HCT116 (cell line): ENCODE results near the gene LRRC61. TPM values are rescaled to one million over a fixed set of nuclear protein-coding genes. Genes with fewer than 3 reads are reported as not detected.

Experiments
- ATAC-seq: fragments of 200-7000 bp; cut with Tn5 transposase; 2 replicates; pipeline ENCODE4 v1.9.1; 2020; ENCODE audit warnings: mild to moderate bottlenecking, moderate library complexity
- BruUV-seq: library from RNA; stranded (reverse); fragments of 400-500 nt; replicated peaks from 2 replicates; lab custom pipeline; 2021; lab: Mats Ljungman, UMichigan
- CTCF ChIA-PET: fragments of 300-600 bp; sonication (Branson Sonifier 250); formaldehyde crosslinking; loops from one replicate; lab custom pipeline; 2021; ENCODE audit warnings: antibody characterized with exemption; lab: Charles Lee
- POLR2A ChIA-PET: fragments of 300-600, 350-600 bp; sonication (Branson Sonifier 250); formaldehyde crosslinking; loops from one replicate; lab custom pipeline; 2021; ENCODE audit warnings: antibody characterized with exemption; lab: Charles Lee
- RAD21 ChIA-PET, 2 experiments: fragments of 300-600 bp; sonication (Branson Sonifier 250); formaldehyde crosslinking; loops; one replicate each; lab custom pipeline; 2023; ENCODE audit warnings: low total read pairs in 2 of 2; ENCODE audit not compliant: uncharacterized antibody in 2 of 2, unreplicated experiment in 2 of 2, low non-redundant PET in 1 of 2; lab: Charles Lee
- DNase-seq: peaks from one replicate; pipeline ENCODE4 v3.0.0-alpha.2; 2010; ENCODE audit warnings: low read depth, low spot score
- H2AFZ ChIP-seq: fragments of 200-600 bp; shearing (Covaris generic), sonication (generic); 2 replicates; pipeline ENCODE4 v1.6.1; 2017; ENCODE audit warnings: low read depth, mixed run types, mixed read lengths, antibody characterized with exemption, low read length; ENCODE audit not compliant: poor library complexity, severe bottlenecking
- H3K27ac ChIP-seq: 2 replicates; pipeline ENCODE4 v1.5.1; 2012; ENCODE audit warnings: low read depth, low read length
- H3K27me3 ChIP-seq: fragments of 200-600 bp; sonication (generic); 2 replicates; pipeline ENCODE4 v1.6.1; 2016; ENCODE audit warnings: mixed run types, low read length, mixed read lengths; ENCODE audit not compliant: insufficient read depth
- H3K36me3 ChIP-seq, 2 experiments: fragments of 200-500 bp in 1 of 2; fragments of 200-600 bp in 1 of 2; sonication (Bioruptor generic) in 1 of 2; sonication (generic) in 1 of 2; 2 replicates each; pipeline versions ENCODE4 v1.5.1 to v1.6.1; 2014 to 2016; ENCODE audit warnings: low read length in 2 of 2, inconsistent platforms in 1 of 2, mixed read lengths in 1 of 2, mixed run types in 1 of 2; ENCODE audit not compliant: insufficient read depth in 2 of 2, control insufficient read depth in 1 of 2
- H3K4me1 ChIP-seq, 2 experiments: fragments of 200-600 bp in 1 of 2; sonication (generic) in 1 of 2; 2 replicates each; pipeline versions ENCODE4 v1.5.1 to v1.6.1; 2012 to 2017; ENCODE audit warnings: low read length in 2 of 2, inconsistent platforms in 1 of 2, mild to moderate bottlenecking in 1 of 2, mixed read lengths in 1 of 2, mixed run types in 1 of 2, moderate library complexity in 1 of 2; ENCODE audit not compliant: insufficient read depth in 2 of 2, control insufficient read depth in 1 of 2
- H3K4me2 ChIP-seq: fragments of 200-600 bp; sonication (generic); 2 replicates; pipeline ENCODE4 v1.6.1; 2017; ENCODE audit warnings: mixed run types, low read length, mixed read lengths
- H3K4me3 ChIP-seq, 2 experiments: fragments of 200-600 bp in 1 of 2; sonication (generic) in 1 of 2; replicated peaks in 1 of 2; 2 replicates each; pipeline ENCODE4 v1.5.1; 2011 to 2016; ENCODE audit warnings: low read length in 2 of 2, control low read depth in 1 of 2, low read depth in 1 of 2, mild to moderate bottlenecking in 1 of 2, mixed read lengths in 1 of 2, mixed run types in 1 of 2
- H3K79me2 ChIP-seq: fragments of 200-600 bp; sonication (generic); 2 replicates; pipeline ENCODE4 v1.6.1; 2017; ENCODE audit warnings: mild to moderate bottlenecking, mixed run types, low read length, moderate library complexity, mixed read lengths; ENCODE audit not compliant: insufficient read depth
- H3K9ac ChIP-seq: fragments of 200-600 bp; sonication (generic); 2 replicates; pipeline ENCODE4 v1.6.1; 2016; ENCODE audit warnings: low read length, mixed read lengths
- H3K9me2 ChIP-seq: fragments of 200-600 bp; sonication (generic), shearing (Covaris generic); 2 replicates; pipeline ENCODE4 v1.6.1; 2017; ENCODE audit warnings: mixed run types, mild to moderate bottlenecking, moderate library complexity; ENCODE audit not compliant: insufficient read depth
- H3K9me3 ChIP-seq, 2 experiments: fragments of 200-500 bp in 1 of 2; fragments of 200-600 bp in 1 of 2; sonication (Bioruptor generic) in 1 of 2; sonication (generic) in 1 of 2; 2 replicates each; pipeline ENCODE4 v1.6.1; 2014 to 2017; ENCODE audit warnings: low read length in 2 of 2, mixed read lengths in 2 of 2, inconsistent platforms in 1 of 2, low read depth in 1 of 2, mild to moderate bottlenecking in 1 of 2, mixed run types in 1 of 2, moderate library complexity in 1 of 2; ENCODE audit not compliant: control insufficient read depth in 1 of 2, insufficient read depth in 1 of 2
- H4K20me1 ChIP-seq: fragments of 200-600 bp; sonication (generic), shearing (Covaris generic); 2 replicates; pipeline ENCODE4 v1.6.1; 2017; ENCODE audit warnings: mixed run types, mild to moderate bottlenecking, moderate library complexity; ENCODE audit not compliant: insufficient read depth
- ATF3 ChIP-seq: IDR thresholded peaks from 2 replicates; pipeline ENCODE4 v1.6.1; 2012
- EGR1 ChIP-seq: IDR thresholded peaks from 2 replicates; pipeline ENCODE4 v1.6.1; 2012; ENCODE audit warnings: low read depth
- EZH2phosphoT487 ChIP-seq: fragments of 200-600 bp; IDR thresholded peaks from 2 replicates; pipeline ENCODE4 v1.6.1; 2018; ENCODE audit warnings: antibody characterized with exemption, borderline replicate concordance
- FOSL1 ChIP-seq: IDR thresholded peaks from 2 replicates; pipeline ENCODE4 v1.6.1; 2012; ENCODE audit warnings: low read depth
- MAX ChIP-seq: IDR thresholded peaks from 2 replicates; pipeline ENCODE4 v1.6.1; 2012
- YY1 ChIP-seq: IDR thresholded peaks from 2 replicates; pipeline ENCODE4 v1.6.1; 2011; ENCODE audit warnings: low read length, low read depth, moderate library complexity, mild to moderate bottlenecking; ENCODE audit not compliant: insufficient replicate concordance; ENCODE audit errors: extremely low read depth
- intact Hi-C: fragments of 100-400 bp; cut with micrococcal nuclease; formaldehyde crosslinking; loops from 2 replicates; pipeline ENCODE4 v1.10.0; 2022
- total RNA-seq: library from RNA; stranded (reverse); gene quantifications from one replicate; pipeline ENCODE4 v1.2.1, GENCODE V29; 2021; ENCODE audit not compliant: unreplicated experiment
- TF ChIP-seq, protein P1 (sequence below): IDR thresholded peaks from 2 replicates; pipeline ENCODE4 v1.6.1; 2011; ENCODE audit warnings: mild to moderate bottlenecking, low read length, moderate library complexity; ENCODE audit not compliant: insufficient replicate concordance; ENCODE audit errors: extremely low read depth

The LRRC61 gene
- total RNA-seq, 1 experiment from 2014 or later, result 12.0 TPM

DNA sequence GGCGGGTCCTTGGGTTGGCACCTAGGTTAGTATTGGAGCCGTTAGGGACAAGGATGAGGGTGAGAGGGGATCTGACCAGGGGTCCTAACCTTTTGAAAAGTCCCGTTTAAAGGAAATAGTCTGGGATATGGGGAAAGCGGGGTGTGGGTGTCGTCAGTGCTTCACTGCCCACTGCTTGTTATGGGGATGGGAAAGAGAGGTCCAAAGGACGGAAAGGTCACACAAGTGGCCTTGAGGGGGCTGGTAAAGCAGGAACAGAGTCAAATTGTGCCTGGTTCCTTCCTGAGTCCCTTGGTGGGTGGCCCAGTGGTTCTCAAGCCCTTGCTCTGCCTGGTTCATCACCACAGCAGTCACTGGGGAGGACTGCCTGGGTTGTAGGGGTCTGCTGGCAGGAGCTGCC lies 53.4 kb downstream of the LRRC61 start:
- no peak for DNase-seq
- Histone ChIP-seq H4K20me1 (no peaks in the 10 kb centered on the region), H3K9ac (no peak overlapping the region), H3K79me2 (peaks cover 14% of the 10 kb centered on the region; the same call in 1 of the 2 replicates), H3K4me1 (peaks cover 15 to 24% of the 10 kb centered on the region in 2 experiments), H3K9me2 (no peaks in the 10 kb centered on the region), H3K27me3 (no peaks in the 10 kb centered on the region), H3K4me3 (no peak overlapping the region), H2AFZ (no peak overlapping the region), H3K4me2 (no peak overlapping the region), H3K27ac (no peak overlapping the region), H3K9me3 (no peaks in the 10 kb centered on the region), H3K36me3 (peaks cover 8 to 16% of the 10 kb centered on the region in 2 experiments; a peak in 2 of 4 replicates)
- BruUV-seq, result no TSS peak
- no peak for ATAC-seq
- TF ChIP-seq, protein P1, sequence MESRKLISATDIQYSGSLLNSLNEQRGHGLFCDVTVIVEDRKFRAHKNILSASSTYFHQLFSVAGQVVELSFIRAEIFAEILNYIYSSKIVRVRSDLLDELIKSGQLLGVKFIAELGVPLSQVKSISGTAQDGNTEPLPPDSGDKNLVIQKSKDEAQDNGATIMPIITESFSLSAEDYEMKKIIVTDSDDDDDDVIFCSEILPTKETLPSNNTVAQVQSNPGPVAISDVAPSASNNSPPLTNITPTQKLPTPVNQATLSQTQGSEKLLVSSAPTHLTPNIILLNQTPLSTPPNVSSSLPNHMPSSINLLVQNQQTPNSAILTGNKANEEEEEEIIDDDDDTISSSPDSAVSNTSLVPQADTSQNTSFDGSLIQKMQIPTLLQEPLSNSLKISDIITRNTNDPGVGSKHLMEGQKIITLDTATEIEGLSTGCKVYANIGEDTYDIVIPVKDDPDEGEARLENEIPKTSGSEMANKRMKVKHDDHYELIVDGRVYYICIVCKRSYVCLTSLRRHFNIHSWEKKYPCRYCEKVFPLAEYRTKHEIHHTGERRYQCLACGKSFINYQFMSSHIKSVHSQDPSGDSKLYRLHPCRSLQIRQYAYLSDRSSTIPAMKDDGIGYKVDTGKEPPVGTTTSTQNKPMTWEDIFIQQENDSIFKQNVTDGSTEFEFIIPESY, result no peak
- no peak for TF ChIP-seq FOSL1
- no peak for TF ChIP-seq MAX
- TF ChIP-seq ATF3, result no peak
- no peak for TF ChIP-seq YY1
- TF ChIP-seq EZH2phosphoT487, result no peak
- no peak for TF ChIP-seq EGR1
- intact Hi-C loops, result no loop called here
- POLR2A ChIA-PET, result interaction anchor here (1.9 kb wide), 1 partner anchor 7 kb away, joined by 15 read pairs; the partner anchor contains the start of gene REPIN1
- CTCF ChIA-PET, result no interaction called here
- RAD21 ChIA-PET, result no interaction called here
